ENCODE measurements around the gene PPP1R1C.

The PPP1R1C gene

GRCh38 chr2:181972431-181973170 is 13.1 kb upstream of the PPP1R1C start:
- no peak for DNase-seq (ENCODE audit: low spot score)

GRCh38 chr2:181973171-181973783 is 12.4 kb upstream of the PPP1R1C start:
- DNase-seq (ENCODE audit: low spot score), result no peak

- DNase-seq (ENCODE audit: low spot score), result no peak
Measured at GRCh38 chr2:181977661-181978350, 7.8 kb upstream of the PPP1R1C start.

GRCh38 chr2:181978351-181979150 is 7.1 kb upstream of the PPP1R1C start:
- DNase-seq (ENCODE audit: low spot score), result no peak

GRCh38 chr2:181984060-181984459 is 1.6 kb upstream of the PPP1R1C start:
- DNase-seq (ENCODE audit: low spot score), result no peak

- DNase-seq (ENCODE audit: low spot score), result no peak
Measured at GRCh38 chr2:181984814-181985631, 630 bp upstream of the PPP1R1C start.

GRCh38 chr2:181988154-181988924 is 2.7 kb downstream of the PPP1R1C start:
- DNase-seq (ENCODE audit: low spot score), result no peak

GRCh38 chr2:181989099-181989498 is 3.4 kb downstream of the PPP1R1C start:
- no peak for DNase-seq (ENCODE audit: low spot score)

GRCh38 chr2:181991171-181991885 is 5.7 kb downstream of the PPP1R1C start:
- no peak for DNase-seq (ENCODE audit: low spot score)

- peak; percentile 27 for DNase-seq (ENCODE audit: low spot score)
Measured at GRCh38 chr2:181992776-181993175, 7.1 kb downstream of the PPP1R1C start.

GRCh38 chr2:181995289-181995688 is 9.6 kb downstream of the PPP1R1C start:
- no peak for DNase-seq (ENCODE audit: low spot score)

- no peak for DNase-seq (ENCODE audit: low spot score)
Measured at GRCh38 chr2:181998041-181998835, 12.6 kb downstream of the PPP1R1C start.

GRCh38 chr2:181998891-181999654 is 13.4 kb downstream of the PPP1R1C start:
- DNase-seq (ENCODE audit: low spot score), result no peak

GRCh38 chr2:181999911-182000310 is 14.3 kb downstream of the PPP1R1C start:
- DNase-seq (ENCODE audit: low spot score), result no peak

- no peak for DNase-seq (ENCODE audit: low spot score)
Measured at GRCh38 chr2:182004945-182005520, 19.4 kb downstream of the PPP1R1C start.

- DNase-seq (ENCODE audit: low spot score), result no peak
Measured at GRCh38 chr2:182006595-182007341, 21.1 kb downstream of the PPP1R1C start.

- DNase-seq (ENCODE audit: low spot score), result no peak
Measured at GRCh38 chr2:182014284-182014683, 28.6 kb downstream of the PPP1R1C start.

Measured in activated CD4-positive, alpha-beta T cell treated with anti-CD3 and anti-CD28 coated beads, Interleukin-2, Interleukin-4, amounts not matched to agents 100 ng/mL and 50 ng/mL, durations not matched to agents 16 hours and 8 hours (primary cell).